Stomach (tissue), 9 donors: ENCODE data around the gene ZNF593OS. TPM values are rescaled to one million over a fixed set of nuclear protein-coding genes. Genes with fewer than 3 reads are reported as not detected.

ENCODE experiments used
- DNase-seq, 2 donors: peaks; one replicate each; pipeline versions ENCODE4 v3.0.0 to v3.0.0-alpha.2; 2013 to 2019
- H3K27ac ChIP-seq, 5 donors: fragments of 200-600 bp in 4 of 5; sonication (generic) in 4 of 5; one replicate each; pipeline ENCODE4 v1.5.1; 2013 to 2019; ENCODE audit warnings: mild to moderate bottlenecking in 1 of 5, moderate library complexity in 1 of 5
- H3K27me3 ChIP-seq, 3 donors: fragments of 200-600 bp; sonication (generic); one replicate each; pipeline ENCODE4 v1.5.1; 2017 to 2019; ENCODE audit warnings: mixed run types in 1 of 3
- H3K36me3 ChIP-seq, 4 donors: fragments of 200-600 bp; sonication (generic); 1 replicate in 3 of 4; 2 replicates in 1 of 4; pipeline ENCODE4 v1.5.1; 2016 to 2019
- H3K4me1 ChIP-seq, 4 donors: fragments of 200-600 bp; sonication (generic); one replicate each; pipeline ENCODE4 v1.5.1; 2016 to 2019
- H3K4me3 ChIP-seq, 4 donors: fragments of 200-600 bp; sonication (generic) in 3 of 4; one replicate each; pipeline ENCODE4 v1.5.1; 2016 to 2019; ENCODE audit warnings: mild to moderate bottlenecking in 1 of 4
- H3K9me3 ChIP-seq, 4 donors: fragments of 200-600 bp; sonication (generic); one replicate each; pipeline ENCODE4 v1.5.1; 2016 to 2019
- CTCF ChIP-seq, 7 experiments: fragments of 450-650 bp in 4 of 7; fragments of 200-600 bp in 3 of 7; sonication (generic) in 3 of 7; IDR thresholded peaks; one replicate each; pipeline ENCODE4 v1.5.1; 2016 to 2019; ENCODE audit warnings: antibody characterized with exemption in 7 of 7, control low read depth in 2 of 7, mild to moderate bottlenecking in 1 of 7
- EP300 ChIP-seq: sonication (generic); formaldehyde crosslinking; IDR thresholded peaks from one replicate; pipeline ENCODE4 v1.6.1; 2017; ENCODE audit warnings: antibody characterized with exemption
- POLR2A ChIP-seq, 4 donors: fragments of 450-650 bp; IDR thresholded peaks; one replicate each; pipeline ENCODE4 v1.6.1; 2016; ENCODE audit warnings: antibody characterized with exemption in 4 of 4, control low read depth in 2 of 4, mild to moderate bottlenecking in 1 of 4, moderate library complexity in 1 of 4
- POLR2AphosphoS5 ChIP-seq, 3 donors: sonication (generic); formaldehyde crosslinking; IDR thresholded peaks; one replicate each; pipeline ENCODE4 v1.6.1; 2016; ENCODE audit warnings: antibody characterized with exemption in 3 of 3
- WGBS, 5 donors: extraction: QIAGEN DNeasy Blood & Tissue Kit in 3 of 5; methylation state at CpG; one replicate each; pipeline versions ENCODE4 v1.1.5 to v1.1.7; 2013 to 2018; 5-methylcytosine and 5-hydroxymethylcytosine counted together
- intact Hi-C: fragments of 100-400 bp; cut with DNase I; formaldehyde crosslinking; loops from one replicate; pipeline ENCODE4 v1.15.1; 2023; ENCODE audit warnings: low total_unique reads
- polyA plus RNA-seq, 3 donors: library from polyadenylated mRNA; stranded (reverse); fragments of 200-250 nt; gene quantifications; one replicate each; pipeline ENCODE4 v1.2.3, GENCODE V29; 2013
- total RNA-seq, 5 donors: library from RNA; depleted of rRNA; stranded (reverse); fragments of >200 nt; gene quantifications; one replicate each; pipeline versions ENCODE4 v1.1.0 to v1.2.3, GENCODE V29; 2014 to 2016
- donor health status: healthy with polysubstance abuse.
- donor health status: Bipolar disorder and iron deficiency.
- donor health status: healthy.

ZNF593OS gene
- total and polyA plus RNA-seq, 8 donors, result 0.30 to 0.76 TPM; not detected in 6

DNA sequence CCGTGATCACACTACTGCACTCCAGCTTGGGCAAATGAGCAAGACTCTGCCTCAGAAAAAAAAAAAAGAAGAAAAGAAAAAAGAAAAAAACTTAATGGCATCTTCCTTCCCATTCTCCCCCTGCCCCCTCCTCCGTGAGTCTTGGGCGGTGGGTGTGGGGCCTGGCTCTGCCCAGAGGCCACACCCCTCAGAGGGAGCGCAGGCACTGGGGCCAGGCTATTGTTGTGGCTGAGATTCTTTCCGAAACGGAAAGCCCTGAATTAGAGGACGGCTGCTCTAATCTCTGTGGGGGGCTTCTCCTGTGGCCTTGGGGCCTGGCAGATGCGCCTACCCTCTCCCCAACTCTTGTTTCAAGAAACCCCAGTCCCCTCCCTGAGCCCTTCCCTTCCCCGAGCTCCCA is 16.9 kb downstream of the ZNF593OS start:
- peak in 1 of 2 donors; percentile 32 for DNase-seq
- no peaks in the 10 kb centered on the region for H3K36me3 ChIP-seq
- WGBS, 5 donors, result 25 to 37% (median 29%) methylated on average over 9 of the region's 9 CpGs
- H3K27me3 ChIP-seq, result peaks cover 0 to 63% (median 21%) of the 10 kb centered on the region in 3 donors
- TF ChIP-seq CTCF (IDR thresholded peaks at IDR 0.05) (no peak), POLR2A (IDR thresholded peaks at IDR 0.05) (no peak), EP300 (no peak), POLR2AphosphoS5 (IDR thresholded peaks at IDR 0.05) (no peak)
- intact Hi-C loops, result no loop called here
- peak overlapping the region in 3 of 5 donors; percentile 4 to 52 (median 25) for H3K27ac ChIP-seq
- H3K4me1 ChIP-seq, result no peaks in the 10 kb centered on the region
- H3K4me3 ChIP-seq, result no peak overlapping the region
- no peaks in the 10 kb centered on the region for H3K9me3 ChIP-seq

DNA sequence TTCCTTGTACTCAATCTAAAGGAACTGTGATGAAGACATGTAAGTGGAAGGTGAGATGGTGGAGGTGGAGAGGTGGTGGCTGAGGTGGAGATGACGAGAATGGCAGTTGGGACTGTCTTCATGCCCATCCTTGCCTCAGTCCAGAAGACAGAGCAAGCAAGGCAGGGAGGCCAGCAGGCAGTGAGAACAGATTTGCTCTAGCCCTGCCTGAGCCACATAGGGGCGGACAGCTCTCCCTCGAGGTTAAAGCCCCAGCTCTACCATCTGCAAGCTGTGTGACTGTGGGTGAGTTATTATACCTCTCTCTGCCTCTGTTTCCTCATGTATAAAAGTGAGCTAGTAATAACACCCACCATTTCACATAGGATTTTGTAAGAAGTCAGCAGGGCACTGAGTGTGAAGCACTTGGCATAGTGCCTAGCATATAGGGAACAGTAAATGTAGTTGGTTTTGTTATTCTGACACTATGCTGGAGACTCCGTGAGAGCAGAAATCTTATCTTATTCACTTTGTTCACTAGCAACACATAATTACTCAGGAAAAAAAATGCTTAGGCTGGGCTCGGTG is 17.6 kb downstream of the ZNF593OS start:
- Histone ChIP-seq H3K9me3 (no peaks in the 10 kb centered on the region), H3K36me3 (no peaks in the 10 kb centered on the region), H3K4me3 (no peak overlapping the region), H3K27ac (no peak overlapping the region), H3K27me3 (peaks cover 0 to 57% (median 21%) of the 10 kb centered on the region in 3 donors), H3K4me1 (no peaks in the 10 kb centered on the region)
- TF ChIP-seq POLR2A (IDR thresholded peaks at IDR 0.05) (no peak), EP300 (no peak), POLR2AphosphoS5 (IDR thresholded peaks at IDR 0.05) (no peak), CTCF (IDR thresholded peaks at IDR 0.05) (no peak)
- intact Hi-C loops, result no loop called here
- WGBS, 5 donors, result 41 to 53% (median 48%) methylated on average over 5 of the region's 5 CpGs
- DNase-seq, result no peak

- DNase-seq, result no peak
- H3K4me1 ChIP-seq, result peaks cover 0 to 7% (median 3%) of the 10 kb centered on the region in 4 donors
- H3K4me3 ChIP-seq, result no peak overlapping the region
- H3K36me3 ChIP-seq, result no peaks in the 10 kb centered on the region
- peaks cover 0 to 25% (median 2%) of the 10 kb centered on the region in 3 donors for H3K27me3 ChIP-seq
- no peak overlapping the region for H3K27ac ChIP-seq
- no peaks in the 10 kb centered on the region for H3K9me3 ChIP-seq
- no peak for TF ChIP-seq CTCF (IDR thresholded peaks at IDR 0.05)
- TF ChIP-seq POLR2AphosphoS5 (IDR thresholded peaks at IDR 0.05), result no peak
- TF ChIP-seq POLR2A (IDR thresholded peaks at IDR 0.05), result no peak
- TF ChIP-seq EP300, result no peak
- intact Hi-C loops, result loop anchor here (5.0 to 10.0 kb wide), 2 partner anchors 47 to 114 kb away; no protein-coding TSS in a partner anchor
Measured at GRCh38 chr1:26148887-26149286, 22.7 kb downstream of the ZNF593OS start.

DNA sequence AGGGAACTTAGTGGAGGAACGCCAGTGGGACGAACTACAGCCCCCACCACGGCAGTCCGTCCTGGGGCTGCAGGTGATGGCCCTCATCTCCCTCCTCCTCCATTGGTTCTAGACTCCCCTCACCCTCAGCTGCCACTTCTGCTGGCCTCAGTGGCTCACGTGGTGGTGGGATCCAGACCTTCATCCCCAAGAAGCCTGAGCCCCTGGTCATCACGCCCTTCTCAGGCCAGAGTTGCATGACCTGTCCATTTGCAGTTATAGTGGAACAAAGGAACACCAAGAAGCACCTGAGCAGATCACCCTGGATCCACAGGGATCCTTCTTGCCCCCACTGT is 25.7 kb downstream of the ZNF593OS start:
- H3K27ac ChIP-seq, result no peak overlapping the region
- H3K36me3 ChIP-seq, result no peaks in the 10 kb centered on the region
- no peak overlapping the region for H3K4me3 ChIP-seq
- WGBS, 5 donors, result 33 to 45% (median 36%) methylated on average over 6 of the region's 6 CpGs
- intact Hi-C loops, result loop anchor here (5.0 to 10.0 kb wide), 2 partner anchors 44 to 111 kb away; no protein-coding TSS in a partner anchor
- no peaks in the 10 kb centered on the region for H3K9me3 ChIP-seq
- peaks cover 0 to 7% (median 3%) of the 10 kb centered on the region in 4 donors for H3K4me1 ChIP-seq
- H3K27me3 ChIP-seq, result peaks cover 0 to 23% (median 2%) of the 10 kb centered on the region in 3 donors
- no peak for DNase-seq
- no peak for TF ChIP-seq CTCF (IDR thresholded peaks at IDR 0.05)
- TF ChIP-seq POLR2AphosphoS5 (IDR thresholded peaks at IDR 0.05), result no peak
- TF ChIP-seq EP300, result no peak
- TF ChIP-seq POLR2A (IDR thresholded peaks at IDR 0.05), result no peak
